Caco-2 (cell line): ENCODE measurements around the gene C5AR2. TPM values are rescaled to one million over a fixed set of nuclear protein-coding genes. Genes with fewer than 3 reads are reported as not detected.

Experiments
- BruUV-seq: library from RNA; stranded (reverse); fragments of 400-500 nt; replicated peaks from 2 replicates; lab custom pipeline; 2021; lab: Mats Ljungman, UMichigan
- CTCF ChIA-PET: fragments of 300-600 bp; sonication (Branson Sonifier 250); formaldehyde crosslinking; loops from one replicate; lab custom pipeline; 2022; ENCODE audit warnings: antibody characterized with exemption; lab: Charles Lee
- POLR2A ChIA-PET: fragments of 300-600 bp; sonication (Branson Sonifier 250); formaldehyde crosslinking; loops from one replicate; lab custom pipeline; 2022; ENCODE audit warnings: antibody characterized with exemption; lab: Charles Lee
- DNase-seq, 2 experiments: peaks; one replicate each; pipeline versions ENCODE4 v3.0.0 to v3.0.0-alpha.2; 2020 to 2022
- H3K27me3 ChIP-seq: replicated peaks from 2 replicates; pipeline ENCODE4 v1.6.0; 2011; ENCODE audit warnings: low read length; ENCODE audit not compliant: control insufficient read depth, insufficient read depth
- H3K36me3 ChIP-seq: 2 replicates; pipeline ENCODE4 v1.5.1; 2011; ENCODE audit warnings: low read length; ENCODE audit not compliant: control insufficient read depth, insufficient read depth
- H3K4me1 ChIP-seq: fragments of 250-450 bp; sonication (Bioruptor Pico); 2 replicates; pipeline ENCODE4 v1.5.1; 2020; ENCODE audit warnings: mild to moderate bottlenecking
- H3K4me3 ChIP-seq: 2 replicates; pipeline ENCODE4 v1.5.1; 2011; ENCODE audit warnings: low read depth, mild to moderate bottlenecking, control low read depth, low read length
- H3K9me3 ChIP-seq: fragments of 250-450 bp; sonication (Bioruptor Pico); 2 replicates; pipeline ENCODE4 v1.5.1; 2020; ENCODE audit warnings: mild to moderate bottlenecking, moderate library complexity
- H3K27ac Mint-ChIP-seq: one replicate; pipeline ENCODE4 v1.8.0; 2022; ENCODE audit warnings: mixed read lengths; ENCODE audit not compliant: unreplicated experiment
- H3K27me3 Mint-ChIP-seq: one replicate; pipeline ENCODE4 v1.8.0; 2022; ENCODE audit warnings: mixed read lengths; ENCODE audit not compliant: insufficient read depth, unreplicated experiment
- H3K36me3 Mint-ChIP-seq: one replicate; pipeline ENCODE4 v1.8.0; 2022; ENCODE audit warnings: mild to moderate bottlenecking, mixed read lengths; ENCODE audit not compliant: insufficient read depth, unreplicated experiment
- H3K4me1 Mint-ChIP-seq: one replicate; pipeline ENCODE4 v1.8.0; 2022; ENCODE audit warnings: low read depth, mixed read lengths; ENCODE audit not compliant: unreplicated experiment
- H3K4me3 Mint-ChIP-seq: one replicate; pipeline ENCODE4 v1.8.0; 2022; ENCODE audit warnings: mild to moderate bottlenecking, moderate library complexity, mixed read lengths; ENCODE audit not compliant: unreplicated experiment
- H3K9me3 Mint-ChIP-seq: one replicate; pipeline ENCODE4 v1.8.0; 2022; ENCODE audit warnings: mixed read lengths; ENCODE audit not compliant: unreplicated experiment
- intact Hi-C: fragments of 100-400 bp; cut with micrococcal nuclease; formaldehyde crosslinking; loops from one replicate; pipeline ENCODE4 v1.10.0; 2022; ENCODE audit not compliant: unreplicated experiment
- total RNA-seq: library from RNA; stranded (reverse); gene quantifications from 2 replicates; pipeline ENCODE4 v1.2.3, GENCODE V29; 2022
- TF ChIP-seq, protein P1 (sequence below), 2 experiments: fragments of 200-600 bp in 1 of 2; IDR thresholded peaks; 1 replicate in 1 of 2; 2 replicates in 1 of 2; pipeline versions ENCODE4 v1.5.1 to v1.8.0; 2011 to 2022; ENCODE audit warnings: antibody characterized with exemption in 1 of 2, control low read depth in 1 of 2, inconsistent platforms in 1 of 2, low read depth in 1 of 2, low read length in 1 of 2, mild to moderate bottlenecking in 1 of 2, moderate library complexity in 1 of 2; ENCODE audit not compliant: insufficient read depth in 1 of 2, severe bottlenecking in 1 of 2, unreplicated experiment in 1 of 2

The C5AR2 gene
- total RNA-seq, 1 experiment from 2014 or later = not detected

DNA sequence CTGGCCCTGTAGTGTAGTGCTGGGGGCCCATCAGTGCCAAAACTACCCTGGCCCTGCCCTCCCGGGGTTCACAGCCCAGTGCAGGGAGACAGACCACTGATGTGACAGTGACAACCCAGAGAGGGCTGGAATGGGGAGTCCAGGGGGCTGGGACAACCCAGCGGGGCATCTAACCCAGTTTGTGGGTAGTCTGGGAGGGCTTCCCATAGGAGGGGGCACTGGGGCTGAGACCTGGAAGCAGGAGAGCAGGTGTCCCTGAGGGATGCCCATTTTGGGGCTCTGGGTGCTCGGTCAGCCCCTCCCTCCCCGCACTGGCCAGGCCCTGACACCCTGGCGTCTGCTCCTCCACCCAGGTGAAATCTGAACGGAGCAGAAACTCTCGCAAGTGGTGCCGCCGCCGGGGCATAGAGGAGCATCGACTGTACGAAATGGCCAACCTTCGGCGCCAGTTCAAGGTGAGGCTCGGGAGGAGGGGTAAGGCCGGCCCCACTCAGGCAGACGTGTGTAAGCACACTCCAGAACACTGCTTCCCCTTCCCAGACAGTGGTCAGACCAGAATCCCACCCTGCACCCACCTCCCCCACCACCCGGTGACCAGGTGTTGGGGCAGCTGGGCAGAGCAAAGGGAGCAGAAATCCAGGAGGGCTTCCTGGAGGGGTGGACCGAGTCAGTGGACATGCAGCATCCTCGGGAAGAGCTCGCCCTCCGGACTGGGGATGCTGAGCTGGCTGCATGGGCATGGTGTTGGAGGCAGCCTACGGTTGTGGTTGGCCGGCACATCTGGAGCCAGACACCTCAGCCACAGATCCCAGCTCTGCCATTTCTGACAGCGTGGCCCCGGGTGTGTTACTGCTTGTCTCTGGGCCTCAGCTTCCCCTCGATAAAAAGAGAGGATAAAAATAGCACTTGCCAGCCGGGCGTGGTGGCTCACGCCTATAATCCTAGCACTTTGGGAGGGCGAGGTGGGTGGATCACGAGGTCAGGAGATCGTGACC lies 41.6 kb downstream of the C5AR2 start:
- CTCF ChIA-PET = interaction anchor here (2.6 kb wide), 1 partner anchor 18 kb away, joined by 7 read pairs; no protein-coding TSS in a partner anchor
- no peaks in the 10 kb centered on the region for H3K9me3 ChIP-seq
- TF ChIP-seq, protein P1, sequence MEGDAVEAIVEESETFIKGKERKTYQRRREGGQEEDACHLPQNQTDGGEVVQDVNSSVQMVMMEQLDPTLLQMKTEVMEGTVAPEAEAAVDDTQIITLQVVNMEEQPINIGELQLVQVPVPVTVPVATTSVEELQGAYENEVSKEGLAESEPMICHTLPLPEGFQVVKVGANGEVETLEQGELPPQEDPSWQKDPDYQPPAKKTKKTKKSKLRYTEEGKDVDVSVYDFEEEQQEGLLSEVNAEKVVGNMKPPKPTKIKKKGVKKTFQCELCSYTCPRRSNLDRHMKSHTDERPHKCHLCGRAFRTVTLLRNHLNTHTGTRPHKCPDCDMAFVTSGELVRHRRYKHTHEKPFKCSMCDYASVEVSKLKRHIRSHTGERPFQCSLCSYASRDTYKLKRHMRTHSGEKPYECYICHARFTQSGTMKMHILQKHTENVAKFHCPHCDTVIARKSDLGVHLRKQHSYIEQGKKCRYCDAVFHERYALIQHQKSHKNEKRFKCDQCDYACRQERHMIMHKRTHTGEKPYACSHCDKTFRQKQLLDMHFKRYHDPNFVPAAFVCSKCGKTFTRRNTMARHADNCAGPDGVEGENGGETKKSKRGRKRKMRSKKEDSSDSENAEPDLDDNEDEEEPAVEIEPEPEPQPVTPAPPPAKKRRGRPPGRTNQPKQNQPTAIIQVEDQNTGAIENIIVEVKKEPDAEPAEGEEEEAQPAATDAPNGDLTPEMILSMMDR (IDR thresholded peaks at IDR 0.05; ENCODE audit: insufficient read depth in 1 of 2, low read depth in 1 of 2, low read length in 1 of 2, severe bottlenecking in 1 of 2, unreplicated experiment in 1 of 2) = no peak
- no peaks in the 10 kb centered on the region for H3K4me1 Mint-ChIP-seq
- H3K27me3 Mint-ChIP-seq = no peaks in the 10 kb centered on the region
- POLR2A ChIA-PET = no interaction called here
- no peaks in the 10 kb centered on the region for H3K9me3 Mint-ChIP-seq
- peaks cover 36% of the 10 kb centered on the region for H3K36me3 Mint-ChIP-seq
- no TSS peak for BruUV-seq
- no peak overlapping the region for H3K4me3 Mint-ChIP-seq
- no peaks in the 10 kb centered on the region for H3K4me1 ChIP-seq
- H3K4me3 ChIP-seq = no peak overlapping the region
- no peak for DNase-seq
- no peaks in the 10 kb centered on the region for H3K27me3 ChIP-seq
- intact Hi-C loops = no loop called here
- H3K36me3 ChIP-seq = peaks cover 2% of the 10 kb centered on the region
- H3K27ac Mint-ChIP-seq = no peak overlapping the region

GRCh38 chr19:47374876-47375693 lies 43.1 kb downstream of the C5AR2 start:
- no peak for DNase-seq
- BruUV-seq = no TSS peak
- peaks cover 36% of the 10 kb centered on the region for H3K36me3 Mint-ChIP-seq
- no peaks in the 10 kb centered on the region for H3K9me3 Mint-ChIP-seq
- intact Hi-C loops = no loop called here
- no peak overlapping the region for H3K4me3 ChIP-seq
- no peaks in the 10 kb centered on the region for H3K27me3 ChIP-seq
- H3K4me3 Mint-ChIP-seq = no peak overlapping the region
- peaks cover 3% of the 10 kb centered on the region for H3K36me3 ChIP-seq
- no peaks in the 10 kb centered on the region for H3K4me1 ChIP-seq
- H3K9me3 ChIP-seq = no peaks in the 10 kb centered on the region
- no peak overlapping the region for H3K27ac Mint-ChIP-seq
- no peaks in the 10 kb centered on the region for H3K27me3 Mint-ChIP-seq
- no peaks in the 10 kb centered on the region for H3K4me1 Mint-ChIP-seq
- ChIA-PET POLR2A (no interaction called here), CTCF (interaction anchor here (0.6 to 2.6 kb wide), 2 partner anchors 16 to 78 kb away, joined by 4 to 7 read pairs; no protein-coding TSS in a partner anchor)
- TF ChIP-seq, protein P1 (IDR thresholded peaks at IDR 0.05; ENCODE audit: insufficient read depth in 1 of 2, low read depth in 1 of 2, low read length in 1 of 2, severe bottlenecking in 1 of 2, unreplicated experiment in 1 of 2) = no peak
